Activated CD4-positive, alpha-beta T cell treated with anti-CD3 and anti-CD28 coated beads for 48 hours (primary cell): Measurements from ENCODE around the gene VSIG4.
A peak's percentile ranks its signal among the peaks of the same experiment; 100 is the strongest.
"Not testable (repeated sequence)": the region's sequence is repeated elsewhere in the genome, so short reads cannot be mapped to it uniquely, and the experiment has no call there.

Source experiments
- DNase-seq: peaks from one replicate; pipeline ENCODE4 v3.0.0-alpha.2; 2020

The VSIG4 gene, protein sequence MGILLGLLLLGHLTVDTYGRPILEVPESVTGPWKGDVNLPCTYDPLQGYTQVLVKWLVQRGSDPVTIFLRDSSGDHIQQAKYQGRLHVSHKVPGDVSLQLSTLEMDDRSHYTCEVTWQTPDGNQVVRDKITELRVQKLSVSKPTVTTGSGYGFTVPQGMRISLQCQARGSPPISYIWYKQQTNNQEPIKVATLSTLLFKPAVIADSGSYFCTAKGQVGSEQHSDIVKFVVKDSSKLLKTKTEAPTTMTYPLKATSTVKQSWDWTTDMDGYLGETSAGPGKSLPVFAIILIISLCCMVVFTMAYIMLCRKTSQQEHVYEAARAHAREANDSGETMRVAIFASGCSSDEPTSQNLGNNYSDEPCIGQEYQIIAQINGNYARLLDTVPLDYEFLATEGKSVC

GRCh38 chrX:66039944-66040343 is at the start of gene VSIG4:
VSIG4 (minus strand) TSS chrX:66040080; CDS start chrX:66039998, 82 bp downstream.
- no peak for DNase-seq

- no peak for DNase-seq
These were observed 36.9 kb upstream of the VSIG4 start for GRCh38 chrX:66076801-66077200.

- peak; percentile 45 for DNase-seq
These were observed 35.3 kb upstream of the VSIG4 start for GRCh38 chrX:66074920-66075879.

DNA sequence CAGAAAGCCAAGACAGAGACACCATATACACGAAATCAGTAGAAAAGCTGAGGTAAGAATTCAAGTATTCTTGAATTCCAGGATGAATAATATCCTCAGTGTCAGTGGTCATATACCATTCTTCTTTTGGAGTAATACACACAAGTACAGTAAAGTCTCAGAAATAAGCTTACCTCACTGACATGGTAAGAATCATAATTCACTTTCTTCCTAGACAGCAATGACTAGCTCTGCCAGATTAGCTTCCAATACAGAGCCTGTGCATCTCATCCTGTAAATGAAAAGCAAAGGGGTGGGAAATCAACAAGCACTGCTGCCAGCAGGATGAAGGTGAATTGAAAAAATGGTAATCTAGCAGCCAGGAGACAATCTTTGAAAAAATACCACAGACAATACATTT is 31.2 kb upstream of the VSIG4 start:
- DNase-seq: no peak

- DNase-seq: no peak
These were observed 24.4 kb upstream of the VSIG4 start for GRCh38 chrX:66064261-66064660.

DNA sequence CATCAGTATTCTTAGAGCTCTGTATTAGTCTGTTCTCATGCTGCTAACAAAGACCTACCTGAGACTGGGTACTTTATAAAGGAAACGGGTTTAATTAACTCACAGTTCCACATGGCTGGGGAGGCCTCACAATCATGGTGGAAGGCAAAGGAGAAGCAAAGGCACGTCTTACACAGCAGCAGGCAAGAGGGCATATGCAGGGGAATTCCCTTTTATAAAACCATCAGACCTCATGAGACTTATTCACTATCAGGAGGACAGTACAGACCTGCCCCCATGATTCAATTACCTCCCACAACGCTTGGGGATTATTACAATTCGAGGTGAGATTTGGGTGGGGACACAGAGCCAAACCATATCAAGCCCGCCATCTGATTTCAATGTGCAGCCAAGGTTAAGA is 17.1 kb upstream of the VSIG4 start:
- not testable (repeated sequence) for DNase-seq

DNA sequence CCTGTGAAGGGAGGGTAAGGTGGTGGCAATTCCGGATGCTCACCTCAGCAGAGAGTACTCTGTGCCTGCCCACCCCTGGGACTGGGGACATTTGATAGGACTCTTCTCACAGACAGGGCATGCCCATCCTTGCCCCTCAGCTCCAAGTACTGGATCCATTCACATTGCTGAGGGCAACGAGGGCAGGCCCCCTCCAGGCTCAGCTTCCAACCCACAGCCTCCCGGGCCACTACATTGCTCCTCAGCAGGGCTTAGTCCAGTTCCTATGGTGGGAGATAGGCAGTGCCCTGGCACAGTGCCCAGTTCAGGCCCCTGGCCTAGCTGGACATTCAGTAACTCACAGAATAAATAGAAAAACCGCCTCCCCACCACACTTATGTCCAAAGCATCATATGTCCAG is 15.1 kb upstream of the VSIG4 start:
- no peak for DNase-seq

DNA sequence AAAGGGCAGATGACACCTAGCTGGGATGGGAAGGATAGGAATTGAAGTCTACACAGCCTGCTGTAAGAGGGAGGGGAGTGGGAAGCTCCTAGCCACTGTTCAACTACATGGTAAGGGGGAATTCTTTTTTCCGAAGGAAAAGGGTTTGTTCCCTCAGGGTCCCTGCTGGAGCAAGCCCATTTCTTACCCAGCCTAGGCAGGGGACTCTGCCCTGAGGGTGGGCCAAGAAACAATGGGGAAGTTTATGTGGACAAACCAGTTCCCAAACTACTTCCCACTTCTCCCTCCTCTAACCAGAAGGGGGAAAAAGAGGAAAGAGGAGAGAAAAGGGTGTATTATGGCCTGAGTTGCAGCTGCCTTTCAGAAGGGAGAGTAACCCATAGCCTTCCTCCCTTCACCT is 13.5 kb upstream of the VSIG4 start:
- no peak for DNase-seq

DNA sequence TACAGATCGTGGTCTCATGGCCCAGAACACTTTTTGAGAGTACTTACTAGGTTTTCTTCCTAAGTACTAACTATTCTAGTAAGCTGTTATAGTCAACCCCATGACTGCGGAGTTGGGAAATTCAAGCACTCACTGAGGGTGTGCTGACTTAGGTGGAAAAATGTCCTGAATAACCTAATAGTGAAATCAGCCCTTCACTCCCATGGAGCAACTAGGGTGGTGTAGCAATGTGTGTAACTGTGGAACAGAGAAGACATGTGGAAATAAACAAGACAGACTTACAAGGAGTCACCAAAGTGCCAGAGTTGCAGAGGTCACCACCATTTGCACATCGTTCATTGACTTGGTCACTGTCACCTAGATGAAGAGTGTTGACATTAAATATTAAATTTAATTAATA is 12.1 kb upstream of the VSIG4 start:
- DNase-seq: no peak

DNA sequence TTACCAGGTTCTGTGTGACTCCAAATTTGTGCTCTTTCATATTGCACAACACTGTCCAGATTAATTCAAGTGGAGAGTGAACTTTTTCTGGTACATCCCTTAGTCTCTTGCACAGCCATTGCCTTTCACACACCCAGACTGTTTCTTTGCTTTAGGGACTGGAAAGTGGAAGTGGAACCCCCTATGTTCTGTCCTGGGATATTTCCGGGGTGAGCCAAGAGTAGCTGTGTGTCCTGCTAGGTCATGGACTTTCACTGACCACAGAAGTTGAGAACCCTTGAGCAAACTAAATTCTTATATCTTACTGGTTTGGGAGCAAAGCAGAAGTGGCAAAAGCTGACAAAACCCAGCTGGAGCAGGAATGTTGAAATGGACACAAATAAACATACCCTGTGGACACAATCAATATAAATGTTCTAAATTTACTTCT is 10.3 kb upstream of the VSIG4 start:
- DNase-seq: no peak

DNA sequence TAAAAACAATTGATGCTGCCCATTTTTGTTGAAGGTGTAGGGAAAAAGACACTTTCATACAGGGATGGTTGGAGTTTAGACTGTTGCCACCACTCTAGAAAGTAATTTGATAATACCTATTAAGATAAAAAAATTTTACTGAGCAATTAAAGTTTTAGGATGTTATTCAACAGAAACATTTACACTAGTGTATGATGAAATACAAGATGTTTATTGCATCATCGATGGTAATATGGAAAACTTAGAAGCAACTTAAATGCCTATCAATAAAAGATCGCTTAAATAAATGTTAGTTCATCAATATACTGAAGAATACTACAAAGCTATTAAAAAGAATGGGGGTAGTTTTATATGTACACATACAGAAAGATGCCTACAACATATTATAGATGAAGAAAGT is 9.2 kb upstream of the VSIG4 start:
- no peak for DNase-seq

DNA sequence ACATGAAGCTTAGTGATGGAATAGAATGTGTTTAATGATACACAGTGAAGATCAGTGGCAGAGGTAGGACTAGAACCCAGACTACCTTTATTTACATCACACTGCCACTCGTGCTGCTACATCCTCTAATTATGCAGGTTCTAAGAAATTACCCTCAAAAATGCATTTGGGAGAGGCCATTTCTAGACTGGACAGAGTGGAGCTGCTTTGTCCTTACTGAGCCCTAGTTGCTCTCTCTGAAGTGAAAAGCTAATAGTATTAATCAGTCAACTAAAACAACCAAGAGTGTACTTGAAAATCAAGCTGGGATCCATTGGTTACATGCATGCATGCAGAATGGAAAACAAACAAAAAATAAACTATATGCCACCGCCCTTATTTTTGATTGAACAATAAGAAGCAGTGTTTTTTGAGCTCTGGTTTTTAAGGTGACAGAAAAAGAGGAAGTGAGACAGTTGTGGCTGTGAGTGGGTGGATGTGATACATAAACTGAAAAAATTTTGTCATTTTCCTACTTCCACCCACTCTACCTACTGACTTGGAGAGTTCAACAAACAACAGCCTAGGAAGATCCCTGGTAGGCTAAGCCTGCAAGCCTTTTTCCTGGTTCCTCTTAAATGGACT is 6.8 kb upstream of the VSIG4 start:
- peak; percentile 38 for DNase-seq

GRCh38 chrX:66045894-66046293 is 6.0 kb upstream of the VSIG4 start:
- no peak for DNase-seq

- no peak for DNase-seq
These were observed 3.7 kb upstream of the VSIG4 start for GRCh38 chrX:66043584-66043983.

DNA sequence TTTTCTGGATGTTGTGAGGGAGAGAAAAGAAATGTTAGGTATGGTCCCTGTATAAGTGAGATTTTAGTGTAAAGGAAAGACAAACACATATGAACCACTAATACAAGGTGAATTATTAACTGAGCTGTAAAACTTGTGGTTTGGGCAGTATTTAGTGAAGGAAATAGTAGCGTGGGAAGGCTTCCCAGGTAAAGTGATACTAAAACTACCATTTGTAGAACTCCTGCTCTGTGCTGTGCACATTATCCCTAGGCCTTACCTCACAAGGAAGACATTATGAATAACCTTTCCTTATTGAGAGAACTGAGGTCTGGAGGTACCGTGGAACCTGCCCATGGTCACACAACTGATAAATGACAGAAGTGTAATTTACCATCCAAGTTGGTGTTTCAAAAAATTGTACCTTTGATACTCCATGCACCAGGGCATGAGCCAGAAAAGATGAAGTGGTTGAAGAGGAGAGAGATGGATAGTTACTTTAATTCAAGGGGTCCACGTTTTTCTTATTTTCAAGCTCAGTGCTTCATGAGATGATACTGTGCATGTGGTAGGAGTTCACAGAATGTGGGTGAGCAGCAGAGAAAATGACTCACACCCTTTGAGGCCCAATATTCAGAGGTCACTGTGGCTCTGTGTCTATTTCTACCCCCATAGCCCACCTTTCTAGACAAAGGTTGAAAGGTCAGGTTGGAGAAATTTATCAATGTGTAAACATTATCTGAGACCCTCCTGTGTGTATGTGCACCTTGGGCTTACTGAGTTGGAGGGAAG is 2.6 kb upstream of the VSIG4 start:
- DNase-seq: no peak

DNA sequence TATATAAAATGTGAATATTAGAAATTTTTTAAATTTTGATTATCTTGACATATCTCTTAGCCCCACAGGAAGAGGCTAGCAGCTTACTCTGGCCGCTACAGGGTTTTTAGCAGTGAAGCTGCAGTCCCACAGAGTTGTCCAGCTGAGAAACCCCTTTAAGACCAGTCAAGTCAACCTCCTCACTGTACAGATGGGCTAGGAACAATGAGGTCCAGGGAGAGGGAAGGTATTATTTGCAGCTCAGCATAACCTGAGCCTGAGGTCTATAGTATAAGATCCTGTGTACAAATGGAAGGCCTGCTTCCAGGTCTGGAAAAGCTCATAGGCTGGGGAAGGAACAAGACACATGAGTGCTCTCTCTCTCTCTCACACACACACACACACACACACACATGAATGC is 1.8 kb downstream of the VSIG4 start:
- DNase-seq: no peak

DNA sequence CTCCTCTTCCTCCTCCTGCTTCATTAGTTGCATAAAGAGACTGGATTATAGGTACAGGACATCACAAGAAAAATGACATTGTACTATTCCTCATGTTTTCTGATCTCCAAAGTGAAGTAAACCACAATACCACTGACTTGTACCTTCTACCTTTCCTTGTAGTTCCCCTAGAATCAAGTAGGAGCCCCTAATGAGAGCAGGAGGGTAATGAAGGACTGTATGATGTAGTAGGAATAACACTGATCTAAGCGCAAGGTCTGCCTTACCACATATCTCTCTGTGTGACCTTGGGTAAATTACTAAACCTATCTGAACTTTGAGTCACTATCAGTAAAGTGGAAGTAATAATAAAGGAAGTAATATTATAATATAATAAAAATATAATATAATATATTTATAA is 3.6 kb downstream of the VSIG4 start:
- no peak for DNase-seq

- DNase-seq: no peak
These were observed 4.2 kb downstream of the VSIG4 start for GRCh38 chrX:66035667-66036066.

- peak; percentile 36 for DNase-seq
These were observed 9.2 kb downstream of the VSIG4 start for GRCh38 chrX:66030505-66031317.

DNA sequence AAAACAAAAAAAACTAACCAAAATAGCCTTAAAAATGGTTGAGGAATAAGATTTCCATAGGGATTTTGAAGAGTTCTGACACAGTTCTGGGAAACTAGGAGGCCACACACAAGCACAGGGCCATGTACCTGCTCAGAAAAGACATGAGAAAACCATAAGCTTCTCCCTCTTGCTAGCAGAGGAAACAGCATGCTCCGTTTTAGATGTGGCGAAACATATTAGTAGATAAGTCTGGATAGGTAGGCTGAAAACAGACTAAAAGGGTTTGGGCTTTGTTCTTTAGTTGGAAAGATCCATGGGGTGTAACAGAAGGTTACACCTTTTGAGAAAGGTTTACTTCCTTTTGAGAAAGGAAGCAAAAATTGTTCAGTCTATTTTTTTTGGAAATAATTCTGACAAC is 10.9 kb downstream of the VSIG4 start:
- DNase-seq: no peak

- no peak for DNase-seq
These were observed 15.3 kb downstream of the VSIG4 start for GRCh38 chrX:66024570-66024969.

- no peak for DNase-seq
These were observed 15.8 kb downstream of the VSIG4 start for GRCh38 chrX:66024092-66024467.
